22Rv1 (cell line): Measurements from ENCODE around the gene KANK4.

Experiments
- CTCF ChIP-seq: fragments of 450-650 bp; IDR thresholded peaks from 2 replicates; pipeline ENCODE4 v1.5.1; 2017; ENCODE audit warnings: mild to moderate bottlenecking
- ZFX ChIP-seq: fragments of 450-650 bp; IDR thresholded peaks from 2 replicates; pipeline ENCODE4 v1.6.1; 2017; ENCODE audit warnings: antibody characterized with exemption, borderline replicate concordance

- TF ChIP-seq CTCF (no peak), ZFX (no peak)
Measured at GRCh38 chr1:62237950-62238374, 81.3 kb downstream of the KANK4 start.
